ENCODE measurements around the gene ANKH. TPM values are rescaled to one million over a fixed set of nuclear protein-coding genes. Genes with fewer than 3 reads are reported as not detected.

ANKH gene
- total and polyA plus RNA-seq, 4 donors = 9.3 to 57.1 (median 37.4) TPM

DNA sequence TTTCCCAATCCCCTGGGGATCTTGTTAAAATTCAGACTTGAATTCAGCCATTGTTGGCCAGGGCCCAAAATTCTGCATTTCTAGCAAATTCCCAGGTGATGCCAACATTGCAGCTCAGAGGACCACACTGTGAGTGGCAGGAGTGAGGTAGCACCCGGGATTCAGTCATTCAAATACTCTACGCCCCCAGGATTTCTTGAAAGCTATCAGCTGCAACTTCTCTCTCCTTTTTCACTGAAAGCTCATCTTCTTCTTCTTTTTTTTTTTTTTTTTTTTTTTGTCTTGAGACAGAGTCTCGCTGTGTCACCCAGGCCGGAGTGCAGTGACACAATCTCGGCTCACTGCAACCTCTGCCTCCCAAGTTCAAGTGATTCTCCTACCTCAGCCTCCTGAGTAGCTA is 19.3 kb upstream of the ANKH start:
- Histone ChIP-seq H3K9ac (ENCODE audit: low read depth in 1 of 2, low read length in 2 of 2) (no peak overlapping the region), H3K4me1 (ENCODE audit: control insufficient read depth in 4 of 4, insufficient read depth in 4 of 4, low read length in 3 of 4) (no peaks in the 10 kb centered on the region), H3K27me3 (ENCODE audit: control insufficient read depth in 4 of 4, insufficient read depth in 4 of 4, low read length in 3 of 4) (no peaks in the 10 kb centered on the region), H3K4me3 (ENCODE audit: low read depth in 1 of 3, low read length in 3 of 3) (no peak overlapping the region), H3K36me3 (ENCODE audit: control insufficient read depth in 4 of 4, insufficient read depth in 3 of 4, low read depth in 1 of 4, low read length in 3 of 4) (no peaks in the 10 kb centered on the region), H3K27ac (ENCODE audit: low read depth in 1 of 2, low read length in 2 of 2) (no peak overlapping the region), H3K9me3 (ENCODE audit: control insufficient read depth in 4 of 4, low read length in 3 of 4) (no peaks in the 10 kb centered on the region)
- TF ChIP-seq RXRA (IDR thresholded peaks at IDR 0.05) (no peak), GABPA (IDR thresholded peaks at IDR 0.05 in 1 of 2, conservative IDR thresholded peaks at IDR 0.05 in 1 of 2) (no peak), FOXA1 (IDR thresholded peaks at IDR 0.05) (no peak), SP1 (IDR thresholded peaks at IDR 0.05) (no peak)
- TF ChIP-seq, protein P1, sequence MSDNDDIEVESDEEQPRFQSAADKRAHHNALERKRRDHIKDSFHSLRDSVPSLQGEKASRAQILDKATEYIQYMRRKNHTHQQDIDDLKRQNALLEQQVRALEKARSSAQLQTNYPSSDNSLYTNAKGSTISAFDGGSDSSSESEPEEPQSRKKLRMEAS (IDR thresholded peaks at IDR 0.05) = no peak
- TF ChIP-seq, protein P2, sequence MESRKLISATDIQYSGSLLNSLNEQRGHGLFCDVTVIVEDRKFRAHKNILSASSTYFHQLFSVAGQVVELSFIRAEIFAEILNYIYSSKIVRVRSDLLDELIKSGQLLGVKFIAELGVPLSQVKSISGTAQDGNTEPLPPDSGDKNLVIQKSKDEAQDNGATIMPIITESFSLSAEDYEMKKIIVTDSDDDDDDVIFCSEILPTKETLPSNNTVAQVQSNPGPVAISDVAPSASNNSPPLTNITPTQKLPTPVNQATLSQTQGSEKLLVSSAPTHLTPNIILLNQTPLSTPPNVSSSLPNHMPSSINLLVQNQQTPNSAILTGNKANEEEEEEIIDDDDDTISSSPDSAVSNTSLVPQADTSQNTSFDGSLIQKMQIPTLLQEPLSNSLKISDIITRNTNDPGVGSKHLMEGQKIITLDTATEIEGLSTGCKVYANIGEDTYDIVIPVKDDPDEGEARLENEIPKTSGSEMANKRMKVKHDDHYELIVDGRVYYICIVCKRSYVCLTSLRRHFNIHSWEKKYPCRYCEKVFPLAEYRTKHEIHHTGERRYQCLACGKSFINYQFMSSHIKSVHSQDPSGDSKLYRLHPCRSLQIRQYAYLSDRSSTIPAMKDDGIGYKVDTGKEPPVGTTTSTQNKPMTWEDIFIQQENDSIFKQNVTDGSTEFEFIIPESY (IDR thresholded peaks at IDR 0.05) = no peak
- 90% methylated on average over 5 of the region's 5 CpGs for WGBS
- DNase-seq (ENCODE audit: low spot score) = no peak

DNA sequence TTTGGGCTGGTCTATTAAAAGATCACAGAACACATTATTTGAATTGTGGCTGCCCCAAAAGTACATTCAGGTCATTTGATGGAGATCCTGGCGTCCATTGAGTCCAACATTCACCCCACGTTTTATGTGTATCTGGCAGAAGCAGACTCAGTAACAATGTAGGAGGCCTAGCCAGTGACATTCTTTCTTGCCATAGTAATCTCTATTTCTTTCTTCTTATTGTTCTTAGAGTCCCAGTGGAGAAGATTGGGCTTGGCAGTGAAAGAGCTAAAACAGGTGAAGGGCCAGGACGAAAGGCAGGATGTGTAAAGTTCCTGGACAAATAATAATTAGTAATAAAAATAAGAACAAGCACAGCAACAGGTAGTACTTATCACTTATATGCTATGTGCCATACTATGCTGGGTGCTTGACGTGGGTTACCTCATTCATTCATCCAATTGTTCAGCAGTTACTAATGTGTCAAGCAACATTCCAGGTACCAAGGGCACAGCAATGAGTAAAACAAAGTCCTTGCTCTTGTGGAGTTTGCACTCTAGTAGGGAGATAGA is 12.6 kb upstream of the ANKH start:
- no peaks in the 10 kb centered on the region for H3K27me3 ChIP-seq (ENCODE audit: control insufficient read depth in 4 of 4, insufficient read depth in 4 of 4, low read length in 3 of 4)
- H3K4me3 ChIP-seq (ENCODE audit: low read depth in 1 of 3, low read length in 3 of 3) = no peak overlapping the region
- no peak overlapping the region for H3K27ac ChIP-seq (ENCODE audit: low read depth in 1 of 2, low read length in 2 of 2)
- H3K4me1 ChIP-seq (ENCODE audit: control insufficient read depth in 4 of 4, insufficient read depth in 4 of 4, low read length in 3 of 4) = no peaks in the 10 kb centered on the region
- no peak overlapping the region for H3K9ac ChIP-seq (ENCODE audit: low read depth in 1 of 2, low read length in 2 of 2)
- no peaks in the 10 kb centered on the region for H3K36me3 ChIP-seq (ENCODE audit: control insufficient read depth in 4 of 4, insufficient read depth in 3 of 4, low read depth in 1 of 4, low read length in 3 of 4)
- 96% methylated on average over 4 of the region's 4 CpGs for WGBS
- H3K9me3 ChIP-seq (ENCODE audit: control insufficient read depth in 4 of 4, low read length in 3 of 4) = no peaks in the 10 kb centered on the region
- no peak for TF ChIP-seq YY1 (IDR thresholded peaks at IDR 0.05)
- no peak for TF ChIP-seq HNF4G (IDR thresholded peaks at IDR 0.05)
- TF ChIP-seq, protein P3, sequence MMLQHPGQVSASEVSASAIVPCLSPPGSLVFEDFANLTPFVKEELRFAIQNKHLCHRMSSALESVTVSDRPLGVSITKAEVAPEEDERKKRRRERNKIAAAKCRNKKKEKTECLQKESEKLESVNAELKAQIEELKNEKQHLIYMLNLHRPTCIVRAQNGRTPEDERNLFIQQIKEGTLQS (IDR thresholded peaks at IDR 0.05) = no peak
- TF ChIP-seq, protein P4, sequence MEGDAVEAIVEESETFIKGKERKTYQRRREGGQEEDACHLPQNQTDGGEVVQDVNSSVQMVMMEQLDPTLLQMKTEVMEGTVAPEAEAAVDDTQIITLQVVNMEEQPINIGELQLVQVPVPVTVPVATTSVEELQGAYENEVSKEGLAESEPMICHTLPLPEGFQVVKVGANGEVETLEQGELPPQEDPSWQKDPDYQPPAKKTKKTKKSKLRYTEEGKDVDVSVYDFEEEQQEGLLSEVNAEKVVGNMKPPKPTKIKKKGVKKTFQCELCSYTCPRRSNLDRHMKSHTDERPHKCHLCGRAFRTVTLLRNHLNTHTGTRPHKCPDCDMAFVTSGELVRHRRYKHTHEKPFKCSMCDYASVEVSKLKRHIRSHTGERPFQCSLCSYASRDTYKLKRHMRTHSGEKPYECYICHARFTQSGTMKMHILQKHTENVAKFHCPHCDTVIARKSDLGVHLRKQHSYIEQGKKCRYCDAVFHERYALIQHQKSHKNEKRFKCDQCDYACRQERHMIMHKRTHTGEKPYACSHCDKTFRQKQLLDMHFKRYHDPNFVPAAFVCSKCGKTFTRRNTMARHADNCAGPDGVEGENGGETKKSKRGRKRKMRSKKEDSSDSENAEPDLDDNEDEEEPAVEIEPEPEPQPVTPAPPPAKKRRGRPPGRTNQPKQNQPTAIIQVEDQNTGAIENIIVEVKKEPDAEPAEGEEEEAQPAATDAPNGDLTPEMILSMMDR (IDR thresholded peaks at IDR 0.05; ENCODE audit: low read depth, low read length, missing input control) = no peak
- TF ChIP-seq GABPA (IDR thresholded peaks at IDR 0.05 in 1 of 2, conservative IDR thresholded peaks at IDR 0.05 in 1 of 2) = no peak
- TF ChIP-seq, protein P2 (IDR thresholded peaks at IDR 0.05) = no peak
- TF ChIP-seq JUND (IDR thresholded peaks at IDR 0.05) = no peak
- no peak for TF ChIP-seq RXRA (IDR thresholded peaks at IDR 0.05)
- no peak for TF ChIP-seq SP1 (IDR thresholded peaks at IDR 0.05)
- no peak for DNase-seq (ENCODE audit: low spot score)
